ENCODE results near the gene ZSWIM6.

ZSWIM6 gene

GRCh38 chr5:61328791-61329549 lies 3.1 kb upstream of the ZSWIM6 start:
- ChIA-PET POLR2A (interaction anchor here (1.5 kb wide), 1 partner anchor 24 kb away, joined by 3 read pairs; no protein-coding TSS in a partner anchor), CTCF (no interaction called here)
- no peak for DNase-seq (ENCODE audit: extremely low spot score)
- TF ChIP-seq SP1 (IDR thresholded peaks at IDR 0.05) = no peak

GRCh38 chr5:61329550-61330128 lies 2.4 kb upstream of the ZSWIM6 start:
- TF ChIP-seq SP1 (IDR thresholded peaks at IDR 0.05) = no peak
- no peak for TF ChIP-seq ARNT (IDR thresholded peaks at IDR 0.05)
- no peak for TF ChIP-seq L3MBTL2 (conservative IDR thresholded peaks at IDR 0.05)
- TF ChIP-seq ELF4 (IDR thresholded peaks at IDR 0.05) = no peak
- TF ChIP-seq LEF1 (IDR thresholded peaks at IDR 0.05; ENCODE audit: borderline replicate concordance) = no peak
- no peak for TF ChIP-seq PKNOX1 (IDR thresholded peaks at IDR 0.05)
- TF ChIP-seq HDGF (IDR thresholded peaks at IDR 0.05; ENCODE audit: borderline replicate concordance) = no peak
- no peak for TF ChIP-seq BHLHE40 (IDR thresholded peaks at IDR 0.05; ENCODE audit: borderline replicate concordance)
- no peak for TF ChIP-seq CTBP1 (IDR thresholded peaks at IDR 0.05; ENCODE audit: borderline replicate concordance)
- no peak for TF ChIP-seq FOXA1 (IDR thresholded peaks at IDR 0.05)
- no peak for TF ChIP-seq FOXK2 (IDR thresholded peaks at IDR 0.05)
- no peak for TF ChIP-seq ZNF384 (IDR thresholded peaks at IDR 0.05)
- POLR2A ChIA-PET = interaction anchor here (1.5 kb wide), 1 partner anchor 23 kb away, joined by 3 read pairs; no protein-coding TSS in a partner anchor
- CTCF ChIA-PET = interaction anchor here (0.6 kb wide), 2 partner anchors 9 to 23 kb away, joined by 3 read pairs; no protein-coding TSS in a partner anchor
- no peak for DNase-seq (ENCODE audit: extremely low spot score)

- ChIA-PET CTCF (interaction anchor here (0.6 kb wide), 1 partner anchor 10 kb away, joined by 3 read pairs; no protein-coding TSS in a partner anchor), POLR2A (interaction anchor here (1.4 to 2.1 kb wide), 5 partner anchors 18 to 330 kb away, joined by 3 to 6 read pairs (median 5); partner anchors contain the start of gene SMIM15)
- no peak for TF ChIP-seq CTBP1 (IDR thresholded peaks at IDR 0.05; ENCODE audit: borderline replicate concordance)
- TF ChIP-seq L3MBTL2 (conservative IDR thresholded peaks at IDR 0.05) = peak; percentile 37
- TF ChIP-seq TARDBP (IDR thresholded peaks at IDR 0.05) = no peak
- no peak for TF ChIP-seq HDGF (IDR thresholded peaks at IDR 0.05; ENCODE audit: borderline replicate concordance)
- TF ChIP-seq FOXM1 (IDR thresholded peaks at IDR 0.05; ENCODE audit: borderline replicate concordance) = no peak
- no peak for TF ChIP-seq NFRKB (IDR thresholded peaks at IDR 0.05)
- no peak for TF ChIP-seq BHLHE40 (IDR thresholded peaks at IDR 0.05; ENCODE audit: borderline replicate concordance)
- no peak for TF ChIP-seq ELF4 (IDR thresholded peaks at IDR 0.05)
- TF ChIP-seq FOXK2 (IDR thresholded peaks at IDR 0.05) = no peak
- peak; percentile 28 for DNase-seq (ENCODE audit: extremely low spot score)
Measured at GRCh38 chr5:61330341-61330844, 1.7 kb upstream of the ZSWIM6 start.

- no peak for TF ChIP-seq LEF1 (IDR thresholded peaks at IDR 0.05; ENCODE audit: borderline replicate concordance)
- TF ChIP-seq L3MBTL2 (conservative IDR thresholded peaks at IDR 0.05) = no peak
- no peak for TF ChIP-seq CTBP1 (IDR thresholded peaks at IDR 0.05; ENCODE audit: borderline replicate concordance)
- CTCF ChIA-PET = no interaction called here
- DNase-seq (ENCODE audit: extremely low spot score) = peak; percentile 34
- POLR2A ChIA-PET = interaction anchor here (1.4 to 2.1 kb wide), 6 partner anchors 19 to 329 kb away, joined by 3 to 8 read pairs (median 5); partner anchors contain the start of gene SMIM15
Measured at GRCh38 chr5:61330845-61331406, 1.1 kb upstream of the ZSWIM6 start.

- TF ChIP-seq FOXK2 (IDR thresholded peaks at IDR 0.05) (no peak), FOXA1 (IDR thresholded peaks at IDR 0.05) (no peak), HDGF (IDR thresholded peaks at IDR 0.05; ENCODE audit: borderline replicate concordance) (no peak), CTBP1 (IDR thresholded peaks at IDR 0.05; ENCODE audit: borderline replicate concordance) (no peak), NFRKB (IDR thresholded peaks at IDR 0.05) (no peak), TARDBP (IDR thresholded peaks at IDR 0.05) (no peak), SUZ12 (IDR thresholded peaks at IDR 0.05) (no peak), ZNF384 (IDR thresholded peaks at IDR 0.05) (no peak), L3MBTL2 (conservative IDR thresholded peaks at IDR 0.05) (no peak), FOXM1 (IDR thresholded peaks at IDR 0.05; ENCODE audit: borderline replicate concordance) (no peak), ELF4 (IDR thresholded peaks at IDR 0.05) (no peak), ARNT (IDR thresholded peaks at IDR 0.05) (no peak), LEF1 (IDR thresholded peaks at IDR 0.05; ENCODE audit: borderline replicate concordance) (no peak), PKNOX1 (IDR thresholded peaks at IDR 0.05) (no peak), SP1 (IDR thresholded peaks at IDR 0.05) (no peak), BHLHE40 (IDR thresholded peaks at IDR 0.05; ENCODE audit: borderline replicate concordance) (no peak)
- POLR2A ChIA-PET = interaction anchor here (0.6 to 1.7 kb wide), 4 partner anchors 13 to 169 kb away, joined by 3 to 8 read pairs (median 4); no protein-coding TSS in a partner anchor
Measured at GRCh38 chr5:61332358-61332749, 296 bp downstream of the ZSWIM6 start.

GRCh38 chr5:61332851-61333320 lies 828 bp downstream of the ZSWIM6 start:
- POLR2A ChIA-PET = no interaction called here
- CTCF ChIA-PET = no interaction called here
- peak; percentile 21 for DNase-seq (ENCODE audit: extremely low spot score)
- TF ChIP-seq LEF1 (IDR thresholded peaks at IDR 0.05; ENCODE audit: borderline replicate concordance) = no peak
- TF ChIP-seq NFRKB (IDR thresholded peaks at IDR 0.05) = no peak
- TF ChIP-seq ARNT (IDR thresholded peaks at IDR 0.05) = no peak
- no peak for TF ChIP-seq FOXK2 (IDR thresholded peaks at IDR 0.05)
- TF ChIP-seq SP1 (IDR thresholded peaks at IDR 0.05) = no peak
- no peak for TF ChIP-seq L3MBTL2 (conservative IDR thresholded peaks at IDR 0.05)

More at GRCh38 chr5:61332358-61332749, 296 bp downstream of the ZSWIM6 start:
- DNase-seq (ENCODE audit: extremely low spot score) = no peak
- CTCF ChIA-PET = no interaction called here
